H1 (cell line): ENCODE measurements around the gene ADH4. TPM values are rescaled to one million over a fixed set of nuclear protein-coding genes. Genes with fewer than 3 reads are reported as not detected.

ENCODE experiments used
- CBX8 ChIP-seq: fragments of 300-800, 300-1000 bp; sonication (generic); IDR thresholded peaks from 2 replicates; pipeline ENCODE4 v1.7.1; 2016; ENCODE audit warnings: low read depth, low read length, borderline replicate concordance
- CEBPB ChIP-seq: IDR thresholded peaks from 2 replicates; pipeline ENCODE4 v1.6.1; 2012; ENCODE audit warnings: low read depth, low read length
- CREB1 ChIP-seq: IDR thresholded peaks from 2 replicates; pipeline ENCODE4 v1.6.1; 2012; ENCODE audit warnings: inconsistent platforms
- KDM1A ChIP-seq: fragments of 200-600, 300-600 bp; sonication (generic); IDR thresholded peaks from 2 replicates; pipeline ENCODE4 v1.7.1; 2016; ENCODE audit warnings: mild to moderate bottlenecking, low read length, borderline replicate concordance
- RNF2 ChIP-seq: fragments of 200-900, 300-1000 bp; sonication (generic); IDR thresholded peaks from 2 replicates; pipeline ENCODE4 v1.7.1; 2016; ENCODE audit warnings: borderline replicate concordance, low read depth, mild to moderate bottlenecking, antibody characterized with exemption, low read length; ENCODE audit not compliant: poor library complexity, severe bottlenecking; ENCODE audit errors: missing control alignments
- TBP ChIP-seq: IDR thresholded peaks from 2 replicates; pipeline ENCODE4 v1.6.1; 2011; ENCODE audit warnings: low read depth, low read length, improper control_type of control experiment
- polyA plus RNA-seq, 7 experiments: library from polyadenylated mRNA; depleted of rRNA in 3 of 7; stranded (reverse) in 5 of 7; unstranded in 2 of 7; fragments of >200 nt in 5 of 7; fragments of 200-250 nt in 2 of 7; gene quantifications; 1 replicate in 5 of 7; 2 replicates in 1 of 7; 4 replicates in 1 of 7; pipeline versions ENCODE4 v1.2.1 to v1.2.3, GENCODE V29; 2011 to 2013; ENCODE audit warnings: missing spikeins in 2 of 7, mixed read lengths in 2 of 7
- total RNA-seq: library from RNA; stranded (reverse); fragmentation: NEBNext Ultra II Directional; extraction: Animal tissue kit (Norgen Biotek cat#: 25700); gene quantifications from 2 replicates; pipeline ENCODE4 v1.2.1, GENCODE V29; 2021

Gene ADH4
- total and polyA plus RNA-seq, 2 of the 8 experiments (the other 6 are each of a cell fraction or from before 2014, with no cell fraction given), result not detected

GRCh38 chr4:99144070-99144469 is at the start of gene ADH4 (continued):
- TF ChIP-seq TBP (no peak), CEBPB (no peak), KDM1A (no peak), CBX8 (no peak), CREB1 (no peak), RNF2 (no peak)
